HCT116 (cell line): ENCODE results near the gene CDKAL1. TPM values are rescaled to one million over a fixed set of nuclear protein-coding genes. Genes with fewer than 3 reads are reported as not detected.
A peak's percentile ranks its signal among the peaks of the same experiment; 100 is the strongest.

Source experiments
- ATAC-seq: fragments of 200-7000 bp; cut with Tn5 transposase; 2 replicates; pipeline ENCODE4 v1.9.1; 2020; ENCODE audit warnings: mild to moderate bottlenecking, moderate library complexity
- BruUV-seq: library from RNA; stranded (reverse); fragments of 400-500 nt; replicated peaks from 2 replicates; lab custom pipeline; 2021; lab: Mats Ljungman, UMichigan
- CTCF ChIA-PET: fragments of 300-600 bp; sonication (Branson Sonifier 250); formaldehyde crosslinking; loops from one replicate; lab custom pipeline; 2021; ENCODE audit warnings: antibody characterized with exemption; lab: Charles Lee
- POLR2A ChIA-PET: fragments of 300-600, 350-600 bp; sonication (Branson Sonifier 250); formaldehyde crosslinking; loops from one replicate; lab custom pipeline; 2021; ENCODE audit warnings: antibody characterized with exemption; lab: Charles Lee
- RAD21 ChIA-PET, 2 experiments: fragments of 300-600 bp; sonication (Branson Sonifier 250); formaldehyde crosslinking; loops; one replicate each; lab custom pipeline; 2023; ENCODE audit warnings: low total read pairs in 2 of 2; ENCODE audit not compliant: uncharacterized antibody in 2 of 2, unreplicated experiment in 2 of 2, low non-redundant PET in 1 of 2; lab: Charles Lee
- DNase-seq: peaks from one replicate; pipeline ENCODE4 v3.0.0-alpha.2; 2010; ENCODE audit warnings: low read depth, low spot score
- H2AFZ ChIP-seq: fragments of 200-600 bp; shearing (Covaris generic), sonication (generic); 2 replicates; pipeline ENCODE4 v1.6.1; 2017; ENCODE audit warnings: low read depth, mixed run types, mixed read lengths, antibody characterized with exemption, low read length; ENCODE audit not compliant: poor library complexity, severe bottlenecking
- H3K27ac ChIP-seq: 2 replicates; pipeline ENCODE4 v1.5.1; 2012; ENCODE audit warnings: low read depth, low read length
- H3K27me3 ChIP-seq: fragments of 200-600 bp; sonication (generic); 2 replicates; pipeline ENCODE4 v1.6.1; 2016; ENCODE audit warnings: mixed run types, low read length, mixed read lengths; ENCODE audit not compliant: insufficient read depth
- H3K36me3 ChIP-seq, 2 experiments: fragments of 200-500 bp in 1 of 2; fragments of 200-600 bp in 1 of 2; sonication (Bioruptor generic) in 1 of 2; sonication (generic) in 1 of 2; 2 replicates each; pipeline versions ENCODE4 v1.5.1 to v1.6.1; 2014 to 2016; ENCODE audit warnings: low read length in 2 of 2, inconsistent platforms in 1 of 2, mixed read lengths in 1 of 2, mixed run types in 1 of 2; ENCODE audit not compliant: insufficient read depth in 2 of 2, control insufficient read depth in 1 of 2
- H3K4me1 ChIP-seq, 2 experiments: fragments of 200-600 bp in 1 of 2; sonication (generic) in 1 of 2; 2 replicates each; pipeline versions ENCODE4 v1.5.1 to v1.6.1; 2012 to 2017; ENCODE audit warnings: low read length in 2 of 2, inconsistent platforms in 1 of 2, mild to moderate bottlenecking in 1 of 2, mixed read lengths in 1 of 2, mixed run types in 1 of 2, moderate library complexity in 1 of 2; ENCODE audit not compliant: insufficient read depth in 2 of 2, control insufficient read depth in 1 of 2
- H3K4me2 ChIP-seq: fragments of 200-600 bp; sonication (generic); 2 replicates; pipeline ENCODE4 v1.6.1; 2017; ENCODE audit warnings: mixed run types, low read length, mixed read lengths
- H3K4me3 ChIP-seq, 2 experiments: fragments of 200-600 bp in 1 of 2; sonication (generic) in 1 of 2; replicated peaks in 1 of 2; 2 replicates each; pipeline ENCODE4 v1.5.1; 2011 to 2016; ENCODE audit warnings: low read length in 2 of 2, control low read depth in 1 of 2, low read depth in 1 of 2, mild to moderate bottlenecking in 1 of 2, mixed read lengths in 1 of 2, mixed run types in 1 of 2
- H3K79me2 ChIP-seq: fragments of 200-600 bp; sonication (generic); 2 replicates; pipeline ENCODE4 v1.6.1; 2017; ENCODE audit warnings: mild to moderate bottlenecking, mixed run types, low read length, moderate library complexity, mixed read lengths; ENCODE audit not compliant: insufficient read depth
- H3K9ac ChIP-seq: fragments of 200-600 bp; sonication (generic); 2 replicates; pipeline ENCODE4 v1.6.1; 2016; ENCODE audit warnings: low read length, mixed read lengths
- H3K9me2 ChIP-seq: fragments of 200-600 bp; sonication (generic), shearing (Covaris generic); 2 replicates; pipeline ENCODE4 v1.6.1; 2017; ENCODE audit warnings: mixed run types, mild to moderate bottlenecking, moderate library complexity; ENCODE audit not compliant: insufficient read depth
- H3K9me3 ChIP-seq, 2 experiments: fragments of 200-500 bp in 1 of 2; fragments of 200-600 bp in 1 of 2; sonication (Bioruptor generic) in 1 of 2; sonication (generic) in 1 of 2; 2 replicates each; pipeline ENCODE4 v1.6.1; 2014 to 2017; ENCODE audit warnings: low read length in 2 of 2, mixed read lengths in 2 of 2, inconsistent platforms in 1 of 2, low read depth in 1 of 2, mild to moderate bottlenecking in 1 of 2, mixed run types in 1 of 2, moderate library complexity in 1 of 2; ENCODE audit not compliant: control insufficient read depth in 1 of 2, insufficient read depth in 1 of 2
- H4K20me1 ChIP-seq: fragments of 200-600 bp; sonication (generic), shearing (Covaris generic); 2 replicates; pipeline ENCODE4 v1.6.1; 2017; ENCODE audit warnings: mixed run types, mild to moderate bottlenecking, moderate library complexity; ENCODE audit not compliant: insufficient read depth
- CEBPB ChIP-seq: IDR thresholded peaks from 2 replicates; pipeline ENCODE4 v1.6.1; 2012; ENCODE audit warnings: low read depth
- ELF1 ChIP-seq: IDR thresholded peaks from 2 replicates; pipeline ENCODE4 v1.6.1; 2012; ENCODE audit warnings: low read depth, borderline replicate concordance
- FOSL1 ChIP-seq: IDR thresholded peaks from 2 replicates; pipeline ENCODE4 v1.6.1; 2012; ENCODE audit warnings: low read depth
- JUND ChIP-seq: IDR thresholded peaks from 2 replicates; pipeline ENCODE4 v1.6.1; 2012
- POLR2AphosphoS5 ChIP-seq: IDR thresholded peaks from 2 replicates; pipeline ENCODE4 v1.6.1; 2011; ENCODE audit warnings: mild to moderate bottlenecking, low read depth, low read length, moderate library complexity
- RAD21 ChIP-seq: IDR thresholded peaks from 2 replicates; pipeline ENCODE4 v1.6.1; 2012; ENCODE audit warnings: low read depth, mild to moderate bottlenecking
- SIN3A ChIP-seq: IDR thresholded peaks from 2 replicates; pipeline ENCODE4 v1.6.1; 2012; ENCODE audit warnings: low read depth
- SP1 ChIP-seq: IDR thresholded peaks from 2 replicates; pipeline ENCODE4 v1.6.1; 2012; ENCODE audit warnings: low read depth
- ZFX ChIP-seq: fragments of 450-650 bp; IDR thresholded peaks from 2 replicates; pipeline ENCODE4 v1.6.1; 2017
- ZNF274 ChIP-seq: fragments of 200-500 bp; sonication (Bioruptor generic); IDR thresholded peaks from 2 replicates; pipeline ENCODE4 v1.6.1; 2014; ENCODE audit warnings: mild to moderate bottlenecking, low read depth, low read length, inconsistent platforms
- intact Hi-C: fragments of 100-400 bp; cut with micrococcal nuclease; formaldehyde crosslinking; loops from 2 replicates; pipeline ENCODE4 v1.10.0; 2022
- total RNA-seq: library from RNA; stranded (reverse); gene quantifications from one replicate; pipeline ENCODE4 v1.2.1, GENCODE V29; 2021; ENCODE audit not compliant: unreplicated experiment
- TF ChIP-seq, protein P1 (sequence below): IDR thresholded peaks from 2 replicates; pipeline ENCODE4 v1.6.1; 2011; ENCODE audit warnings: mild to moderate bottlenecking, low read length, moderate library complexity; ENCODE audit not compliant: insufficient replicate concordance; ENCODE audit errors: extremely low read depth
- TF ChIP-seq, protein P2 (sequence below): IDR thresholded peaks from 2 replicates; pipeline ENCODE4 v1.6.1; 2012
- TF ChIP-seq, protein P3 (sequence below): IDR thresholded peaks from 2 replicates; pipeline ENCODE4 v1.6.1; 2012

The CDKAL1 gene
- total RNA-seq, 1 experiment from 2014 or later: 14.9 TPM

- TF ChIP-seq ZFX (no peak), SP1 (peak; percentile 97), ELF1 (0 out of 2 replicates have a peak, but pooled peaks have one; percentile 20), FOSL1 (peak; percentile 92), JUND (peak; percentile 98), POLR2AphosphoS5 (peak; percentile 49; the same call in 1 of the 2 replicates), RAD21 (peak; percentile 44), ZNF274 (no peak)
- TF ChIP-seq, protein P1, sequence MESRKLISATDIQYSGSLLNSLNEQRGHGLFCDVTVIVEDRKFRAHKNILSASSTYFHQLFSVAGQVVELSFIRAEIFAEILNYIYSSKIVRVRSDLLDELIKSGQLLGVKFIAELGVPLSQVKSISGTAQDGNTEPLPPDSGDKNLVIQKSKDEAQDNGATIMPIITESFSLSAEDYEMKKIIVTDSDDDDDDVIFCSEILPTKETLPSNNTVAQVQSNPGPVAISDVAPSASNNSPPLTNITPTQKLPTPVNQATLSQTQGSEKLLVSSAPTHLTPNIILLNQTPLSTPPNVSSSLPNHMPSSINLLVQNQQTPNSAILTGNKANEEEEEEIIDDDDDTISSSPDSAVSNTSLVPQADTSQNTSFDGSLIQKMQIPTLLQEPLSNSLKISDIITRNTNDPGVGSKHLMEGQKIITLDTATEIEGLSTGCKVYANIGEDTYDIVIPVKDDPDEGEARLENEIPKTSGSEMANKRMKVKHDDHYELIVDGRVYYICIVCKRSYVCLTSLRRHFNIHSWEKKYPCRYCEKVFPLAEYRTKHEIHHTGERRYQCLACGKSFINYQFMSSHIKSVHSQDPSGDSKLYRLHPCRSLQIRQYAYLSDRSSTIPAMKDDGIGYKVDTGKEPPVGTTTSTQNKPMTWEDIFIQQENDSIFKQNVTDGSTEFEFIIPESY: peak; percentile 43
- TF ChIP-seq, protein P2, sequence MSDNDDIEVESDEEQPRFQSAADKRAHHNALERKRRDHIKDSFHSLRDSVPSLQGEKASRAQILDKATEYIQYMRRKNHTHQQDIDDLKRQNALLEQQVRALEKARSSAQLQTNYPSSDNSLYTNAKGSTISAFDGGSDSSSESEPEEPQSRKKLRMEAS: 0 out of 2 replicates have a peak, but pooled peaks have one; percentile 16
- TF ChIP-seq, protein P3, sequence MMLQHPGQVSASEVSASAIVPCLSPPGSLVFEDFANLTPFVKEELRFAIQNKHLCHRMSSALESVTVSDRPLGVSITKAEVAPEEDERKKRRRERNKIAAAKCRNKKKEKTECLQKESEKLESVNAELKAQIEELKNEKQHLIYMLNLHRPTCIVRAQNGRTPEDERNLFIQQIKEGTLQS: 0 out of 2 replicates have a peak, but pooled peaks have one; percentile 52
Measured at GRCh38 chr6:21109391-21110178, 575.3 kb downstream of the CDKAL1 start (continued).

DNA sequence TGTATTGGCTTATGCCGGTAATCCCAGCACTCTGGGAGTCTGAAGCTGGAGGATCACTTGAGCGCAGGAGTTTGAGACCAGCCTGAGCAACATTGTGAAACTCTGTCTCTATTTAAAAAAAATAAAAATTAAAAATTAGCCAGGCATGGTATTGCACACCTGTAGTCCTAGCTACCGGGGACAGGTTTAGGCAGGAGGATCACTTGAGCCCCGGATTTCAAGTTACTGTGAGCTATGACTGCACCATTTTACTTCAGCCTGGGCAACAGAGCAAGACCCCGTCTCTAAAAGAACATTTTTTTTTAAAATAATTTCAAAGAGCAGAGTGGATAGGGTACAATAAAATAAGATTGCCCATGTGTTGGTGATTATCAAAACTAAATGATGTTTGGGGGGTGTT, 576.4 kb downstream of the CDKAL1 start:
- H3K79me2 ChIP-seq: no peaks in the 10 kb centered on the region
- POLR2A ChIA-PET: interaction anchor here (1.1 to 1.3 kb wide), 4 partner anchors 9 to 113 kb away, joined by 3 to 4 read pairs (median 4); no protein-coding TSS in a partner anchor
- no peaks in the 10 kb centered on the region for H3K9me3 ChIP-seq
- 0 out of 2 replicates have a peak, but pooled peaks cover 3% of the 10 kb centered on the region for H3K9me2 ChIP-seq
- H3K27ac ChIP-seq: peak overlapping the region; percentile 89
- RAD21 ChIA-PET: no interaction called here
- no peaks in the 10 kb centered on the region for H3K36me3 ChIP-seq
- H3K9ac ChIP-seq: no peak overlapping the region
- ATAC-seq: no peak
- H4K20me1 ChIP-seq: no peaks in the 10 kb centered on the region
- H2AFZ ChIP-seq: no peak overlapping the region
- H3K4me3 ChIP-seq: no peak overlapping the region
- CTCF ChIA-PET: no interaction called here
- BruUV-seq: no TSS peak
- intact Hi-C loops: loop anchor here (10.0 kb wide), 1 partner anchor 474 kb away; no protein-coding TSS in a partner anchor
- H3K4me1 ChIP-seq: peaks cover 57 to 63% of the 10 kb centered on the region in 2 experiments
- TF ChIP-seq CEBPB (no peak), POLR2AphosphoS5 (no peak), ZNF274 (no peak), SIN3A (no peak)
- TF ChIP-seq, protein P3: no peak
- H3K27me3 ChIP-seq: no peaks in the 10 kb centered on the region
- peak overlapping the region; percentile 66 for H3K4me2 ChIP-seq
- DNase-seq: no peak
